MM.1S (cell line): Measurements from ENCODE around the gene EMILIN2.

ENCODE experiments used
- DNase-seq: peaks from one replicate; pipeline ENCODE4 v3.0.0-alpha.2; 2015
- H2AFZ ChIP-seq: fragments of 300-600 bp; sonication (generic); 2 replicates; pipeline ENCODE4 v1.6.0; 2016; ENCODE audit warnings: antibody characterized with exemption, low read length
- H3F3A ChIP-seq: fragments of 300-600 bp; sonication (generic); 2 replicates; pipeline ENCODE4 v1.6.1; 2016; ENCODE audit warnings: mild to moderate bottlenecking, antibody characterized with exemption, low read length, moderate library complexity, mixed read lengths; ENCODE audit not compliant: insufficient read depth
- H3K27ac ChIP-seq: fragments of 300-600 bp; sonication (generic); 2 replicates; pipeline ENCODE4 v1.5.1; 2016; ENCODE audit warnings: mild to moderate bottlenecking, low read length
- H3K27me3 ChIP-seq: fragments of 300-600 bp; sonication (generic); replicated peaks from 2 replicates; pipeline ENCODE4 v1.6.0; 2016; ENCODE audit warnings: low read length; ENCODE audit not compliant: insufficient read depth
- H3K36me3 ChIP-seq: fragments of 300-600 bp; sonication (generic); replicated peaks from 2 replicates; pipeline ENCODE4 v1.6.1; 2016; ENCODE audit warnings: mild to moderate bottlenecking, low read length, mixed read lengths; ENCODE audit not compliant: insufficient read depth
- H3K4me1 ChIP-seq: fragments of 300-600 bp; sonication (generic); 2 replicates; pipeline ENCODE4 v1.6.1; 2016; ENCODE audit warnings: low read length, mixed read lengths
- H3K4me2 ChIP-seq: fragments of 300-600 bp; sonication (generic); 2 replicates; pipeline ENCODE4 v1.6.0; 2016; ENCODE audit warnings: low read depth, low read length
- H3K4me3 ChIP-seq: fragments of 300-600 bp; sonication (generic); 2 replicates; pipeline ENCODE4 v1.5.1; 2016; ENCODE audit warnings: low read length, mixed read lengths
- H3K79me2 ChIP-seq: fragments of 300-600 bp; sonication (generic); 2 replicates; pipeline ENCODE4 v1.6.1; 2016; ENCODE audit warnings: mixed run types, low read length, mixed read lengths
- H3K9ac ChIP-seq: fragments of 300-600 bp; sonication (generic); 2 replicates; pipeline ENCODE4 v1.6.1; 2016; ENCODE audit warnings: low read length, mixed read lengths
- H3K9me2 ChIP-seq: fragments of 300-600 bp; sonication (generic); replicated peaks from 2 replicates; pipeline ENCODE4 v1.6.1; 2016; ENCODE audit warnings: mild to moderate bottlenecking, low read length, mixed read lengths; ENCODE audit not compliant: insufficient read depth
- H3K9me3 ChIP-seq: fragments of 300-600 bp; sonication (generic); replicated peaks from 2 replicates; pipeline ENCODE4 v1.6.1; 2016; ENCODE audit warnings: mild to moderate bottlenecking, low read length, mixed read lengths; ENCODE audit not compliant: insufficient read depth
- H4K20me1 ChIP-seq: fragments of 300-600 bp; sonication (generic); 2 replicates; pipeline ENCODE4 v1.6.1; 2016; ENCODE audit warnings: mild to moderate bottlenecking, low read length, moderate library complexity, mixed read lengths; ENCODE audit not compliant: insufficient read depth
- CTCF ChIP-seq: fragments of 300-600 bp; sonication (generic); IDR thresholded peaks from 2 replicates; pipeline ENCODE4 v1.5.1; 2016; ENCODE audit warnings: antibody characterized with exemption, low read length, mixed read lengths
- EZH2 ChIP-seq: fragments of 300-600 bp; sonication (generic); optimal IDR thresholded peaks from 2 replicates; pipeline ENCODE3; 2017; ENCODE audit warnings: low read depth, mild to moderate bottlenecking, antibody characterized with exemption, low read length, mixed read lengths
- EZH2phosphoT487 ChIP-seq: fragments of 300-600 bp; sonication (generic); IDR thresholded peaks from 2 replicates; pipeline ENCODE4 v1.6.1; 2018; ENCODE audit warnings: antibody characterized with exemption, low read length

EMILIN2 gene

GRCh38 chr18:2853926-2854664, 7.3 kb downstream of the EMILIN2 start:
- no peak overlapping the region for H3K4me2 ChIP-seq
- H3K27ac ChIP-seq: no peak overlapping the region
- no peak overlapping the region for H3K9ac ChIP-seq
- no peaks in the 10 kb centered on the region for H3F3A ChIP-seq
- DNase-seq: no peak
- no peaks in the 10 kb centered on the region for H3K4me1 ChIP-seq
- H3K9me3 ChIP-seq: no peaks in the 10 kb centered on the region
- no peaks in the 10 kb centered on the region for H3K27me3 ChIP-seq
- no peak overlapping the region for H3K4me3 ChIP-seq
- H3K79me2 ChIP-seq: no peaks in the 10 kb centered on the region
- H3K9me2 ChIP-seq: no peaks in the 10 kb centered on the region
- no peaks in the 10 kb centered on the region for H3K36me3 ChIP-seq
- no peaks in the 10 kb centered on the region for H4K20me1 ChIP-seq
- peak overlapping the region; percentile 31; the same call in 1 of the 2 replicates for H2AFZ ChIP-seq
- TF ChIP-seq EZH2phosphoT487 (no peak), CTCF (no peak), EZH2 (no peak)

- Histone ChIP-seq H3K9me3 (no peaks in the 10 kb centered on the region), H3K9me2 (no peaks in the 10 kb centered on the region), H3K4me2 (no peak overlapping the region), H3K27me3 (no peaks in the 10 kb centered on the region), H4K20me1 (no peaks in the 10 kb centered on the region), H3F3A (no peaks in the 10 kb centered on the region), H3K36me3 (no peaks in the 10 kb centered on the region), H3K4me1 (no peaks in the 10 kb centered on the region), H3K79me2 (no peaks in the 10 kb centered on the region), H3K9ac (no peak overlapping the region), H3K4me3 (no peak overlapping the region), H2AFZ (peak overlapping the region; percentile 31; the same call in 1 of the 2 replicates), H3K27ac (no peak overlapping the region)
- no peak for DNase-seq
- TF ChIP-seq EZH2phosphoT487: no peak
- TF ChIP-seq EZH2: no peak
- no peak for TF ChIP-seq CTCF
Observed at GRCh38 chr18:2854875-2855274, 8.1 kb downstream of the EMILIN2 start.

- DNase-seq: no peak
- Histone ChIP-seq H3K27me3 (no peaks in the 10 kb centered on the region), H3K79me2 (no peaks in the 10 kb centered on the region), H3K4me3 (no peak overlapping the region), H3K36me3 (no peaks in the 10 kb centered on the region), H2AFZ (no peak overlapping the region), H3K4me1 (no peaks in the 10 kb centered on the region), H3K27ac (no peak overlapping the region), H4K20me1 (no peaks in the 10 kb centered on the region), H3K9me3 (no peaks in the 10 kb centered on the region), H3F3A (no peaks in the 10 kb centered on the region), H3K9me2 (no peaks in the 10 kb centered on the region), H3K9ac (no peak overlapping the region), H3K4me2 (no peak overlapping the region)
- TF ChIP-seq CTCF: no peak
- no peak for TF ChIP-seq EZH2
- TF ChIP-seq EZH2phosphoT487: no peak
Observed at GRCh38 chr18:2855560-2856350, 8.9 kb downstream of the EMILIN2 start.
